Uterus (tissue), 4 donors: ENCODE data around the gene NTF4. TPM values are rescaled to one million over a fixed set of nuclear protein-coding genes. Genes with fewer than 3 reads are reported as not detected.

Source experiments
- DNase-seq, 2 donors: peaks; one replicate each; pipeline ENCODE4 v3.0.0-alpha.2; 2019 to 2020
- H3K27ac ChIP-seq, 2 donors: fragments of 200-600 bp; sonication (generic); 1 replicate in 1 of 2; 2 replicates in 1 of 2; pipeline ENCODE4 v1.5.1; 2016 to 2018
- H3K27me3 ChIP-seq, 2 donors: fragments of 200-600 bp; sonication (generic); one replicate each; pipeline ENCODE4 v1.5.1; 2018 to 2019; ENCODE audit warnings: control low read depth in 1 of 2
- H3K36me3 ChIP-seq, 2 donors: fragments of 200-600 bp; sonication (generic); one replicate each; pipeline ENCODE4 v1.5.1; 2019; ENCODE audit warnings: control low read depth in 1 of 2
- H3K4me1 ChIP-seq, 2 donors: fragments of 200-600 bp; sonication (generic); one replicate each; pipeline ENCODE4 v1.5.1; 2018 to 2019; ENCODE audit warnings: control low read depth in 1 of 2
- H3K4me3 ChIP-seq, 2 donors: fragments of 200-600 bp; sonication (generic); 1 replicate in 1 of 2; 2 replicates in 1 of 2; pipeline ENCODE4 v1.5.1; 2018 to 2019; ENCODE audit warnings: mild to moderate bottlenecking in 1 of 2
- H3K9me3 ChIP-seq, 2 donors: fragments of 200-600 bp; sonication (generic); one replicate each; pipeline ENCODE4 v1.5.1; 2019; ENCODE audit warnings: control low read depth in 1 of 2
- POLR2A ChIP-seq, 2 donors: fragments of 450-650 bp; IDR thresholded peaks; one replicate each; pipeline ENCODE4 v1.6.1; 2016; ENCODE audit warnings: antibody characterized with exemption in 2 of 2, mild to moderate bottlenecking in 1 of 2, moderate library complexity in 1 of 2
- intact Hi-C: fragments of 100-400 bp; cut with DNase I; formaldehyde crosslinking; loops from one replicate; pipeline ENCODE4 v1.15.1; 2023; ENCODE audit warnings: low total_unique reads
- small RNA-seq: library from RNA; depleted of rRNA; stranded (forward); fragments of <200 nt; gene quantifications from one replicate; pipeline ENCODE3, GENCODE V24; 2016
- total RNA-seq, 4 donors: library from RNA; depleted of rRNA in 3 of 4; stranded (reverse); fragments of >200 nt in 3 of 4; gene quantifications; one replicate each; pipeline versions ENCODE4 v1.1.0 to v1.2.4, GENCODE V29; 2014 to 2023
- TF ChIP-seq, protein P1 (sequence below), 4 experiments: fragments of 200-600 bp in 2 of 4; fragments of 450-650 bp in 2 of 4; sonication (generic) in 2 of 4; IDR thresholded peaks; one replicate each; pipeline ENCODE4 v1.5.1; 2016 to 2019; ENCODE audit warnings: antibody characterized with exemption in 4 of 4, mild to moderate bottlenecking in 2 of 4, moderate library complexity in 1 of 4
- donor health status: DM: yes; HTN: yes; CAD: no.

The NTF4 gene
- total RNA-seq, 4 donors from 2014 or later: 0.64 to 2.2 TPM; not detected in 2

DNA sequence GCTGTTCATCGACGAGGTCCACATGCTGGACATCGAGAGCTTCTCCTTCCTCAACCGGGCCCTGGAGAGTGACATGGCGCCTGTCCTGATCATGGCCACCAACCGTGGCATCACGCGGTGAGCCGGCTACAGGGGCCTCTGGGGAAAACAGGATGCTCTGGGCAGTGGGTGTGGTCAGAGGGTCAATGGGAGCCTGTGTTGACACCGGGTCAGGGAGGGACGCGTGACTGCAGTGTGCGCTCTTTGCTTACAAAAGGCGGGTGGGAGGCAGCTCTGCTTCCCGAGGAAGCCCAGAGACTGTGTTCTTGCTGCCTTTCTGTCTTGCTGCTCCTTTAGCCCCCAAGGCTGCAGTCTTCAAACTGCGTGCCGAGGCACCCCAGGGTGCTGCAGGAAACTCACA is 53.4 kb downstream of the NTF4 start:
- no peak overlapping the region for H3K27ac ChIP-seq
- no peaks in the 10 kb centered on the region for H3K36me3 ChIP-seq
- TF ChIP-seq, protein P1, sequence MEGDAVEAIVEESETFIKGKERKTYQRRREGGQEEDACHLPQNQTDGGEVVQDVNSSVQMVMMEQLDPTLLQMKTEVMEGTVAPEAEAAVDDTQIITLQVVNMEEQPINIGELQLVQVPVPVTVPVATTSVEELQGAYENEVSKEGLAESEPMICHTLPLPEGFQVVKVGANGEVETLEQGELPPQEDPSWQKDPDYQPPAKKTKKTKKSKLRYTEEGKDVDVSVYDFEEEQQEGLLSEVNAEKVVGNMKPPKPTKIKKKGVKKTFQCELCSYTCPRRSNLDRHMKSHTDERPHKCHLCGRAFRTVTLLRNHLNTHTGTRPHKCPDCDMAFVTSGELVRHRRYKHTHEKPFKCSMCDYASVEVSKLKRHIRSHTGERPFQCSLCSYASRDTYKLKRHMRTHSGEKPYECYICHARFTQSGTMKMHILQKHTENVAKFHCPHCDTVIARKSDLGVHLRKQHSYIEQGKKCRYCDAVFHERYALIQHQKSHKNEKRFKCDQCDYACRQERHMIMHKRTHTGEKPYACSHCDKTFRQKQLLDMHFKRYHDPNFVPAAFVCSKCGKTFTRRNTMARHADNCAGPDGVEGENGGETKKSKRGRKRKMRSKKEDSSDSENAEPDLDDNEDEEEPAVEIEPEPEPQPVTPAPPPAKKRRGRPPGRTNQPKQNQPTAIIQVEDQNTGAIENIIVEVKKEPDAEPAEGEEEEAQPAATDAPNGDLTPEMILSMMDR (IDR thresholded peaks at IDR 0.05): no peak
- no peak for TF ChIP-seq POLR2A (IDR thresholded peaks at IDR 0.05)
- H3K4me3 ChIP-seq: no peak overlapping the region
- intact Hi-C loops: no loop called here
- no peaks in the 10 kb centered on the region for H3K4me1 ChIP-seq
- no peaks in the 10 kb centered on the region for H3K27me3 ChIP-seq
- DNase-seq: no peak
- no peaks in the 10 kb centered on the region for H3K9me3 ChIP-seq

Small RNA genes within 50 kb of the gene (small RNA-seq; reads per million reads assigned to genes)
- gene RN7SL708P: not detected

Other genes with a start within 250 kb of the NTF4 start
- 10 to 100 TPM in 1 of 4 donors, 1 to 10 TPM in 3; 5.6 to 31.9 (median 8.7) TPM for gene HSD17B14, start 228.3 kb downstream of the NTF4 start, total RNA-seq
- 10 to 100 TPM in 2 of 4 donors, 1 to 10 TPM in 2; 1.3 to 60.4 (median 10.4) TPM for gene PLEKHA4, start 196.2 kb downstream of the NTF4 start, total RNA-seq
- 10 to 100 TPM; 28.6 to 53.0 (median 30.9) TPM for gene PPP1R15A, start 192.4 kb downstream of the NTF4 start, total RNA-seq
- under 1 TPM in 2 of 4 donors, not detected in 2; 0.14 to 0.70 TPM for gene TULP2, start 166.1 kb downstream of the NTF4 start, total RNA-seq
- 100 to 1,000 TPM in 3 of 4 donors, 10 to 100 TPM in 1; 98.5 to 211 (median 173) TPM for gene NUCB1, start 164.5 kb downstream of the NTF4 start, total RNA-seq
- under 1 TPM in 2 of 4 donors, not detected in 2; 0.41 to 0.95 TPM for gene DHDH, start 131.1 kb downstream of the NTF4 start, total RNA-seq
- gene BAX, start 109.9 kb downstream of the NTF4 start, total RNA-seq: 10 to 100 TPM; 16.5 to 84.5 (median 39.5) TPM
- gene FTL, start 99.5 kb downstream of the NTF4 start, total RNA-seq: 1,000 to 10,000 TPM in 3 of 4 donors, 100 to 1,000 TPM in 1; 472 to 2,968 (median 1,570) TPM
- 10 to 100 TPM in 3 of 4 donors, 1 to 10 TPM in 1; 4.9 to 39.8 (median 16.6) TPM for gene GYS1, start 71.5 kb downstream of the NTF4 start, total RNA-seq
- 100 to 1,000 TPM in 1 of 4 donors, 10 to 100 TPM in 3; 51.9 to 109 (median 77.7) TPM for gene RUVBL2, start 70.9 kb downstream of the NTF4 start, total RNA-seq
- gene LHB, start 47.7 kb downstream of the NTF4 start, total RNA-seq: not detected
- not detected for gene CGB3, start 40.5 kb downstream of the NTF4 start, total RNA-seq
- gene CGB2, start 32.9 kb downstream of the NTF4 start, total RNA-seq: not detected
- gene CGB1, start 27.9 kb downstream of the NTF4 start, total RNA-seq: not detected
- gene CGB5, start 21.0 kb downstream of the NTF4 start, total RNA-seq: not detected
- not detected for gene CGB8, start 15.7 kb downstream of the NTF4 start, total RNA-seq
- not detected for gene CGB7, start 7.1 kb downstream of the NTF4 start, total RNA-seq
- gene KCNA7, start 7.9 kb upstream of the NTF4 start, total RNA-seq: not detected
- gene SNRNP70, start 20.6 kb upstream of the NTF4 start, total RNA-seq: 100 to 1,000 TPM; 196 to 462 (median 289) TPM
- gene LIN7B, start 49.6 kb upstream of the NTF4 start, total RNA-seq: 10 to 100 TPM in 1 of 4 donors, 1 to 10 TPM in 2, not detected in 1; 5.1 to 15.2 (median 5.7) TPM
- gene C19orf73, start 54.3 kb upstream of the NTF4 start, total RNA-seq: not detected
- gene PPFIA3, start 54.7 kb upstream of the NTF4 start, total RNA-seq: 1 to 10 TPM in 2 of 4 donors, under 1 TPM in 1, not detected in 1; 0.51 to 8.3 (median 7.4) TPM
- gene HRC, start 90.6 kb upstream of the NTF4 start, total RNA-seq: 10 to 100 TPM in 1 of 4 donors, 1 to 10 TPM in 2, under 1 TPM in 1; 0.51 to 13.5 (median 6.6) TPM
- gene TRPM4, start 93.0 kb upstream of the NTF4 start, total RNA-seq: 10 to 100 TPM in 3 of 4 donors, 1 to 10 TPM in 1; 9.7 to 28.7 (median 15.4) TPM